ENCODE results near the gene FRYL.
A peak's percentile ranks its signal among the peaks of the same experiment; 100 is the strongest.

Gene FRYL

DNA sequence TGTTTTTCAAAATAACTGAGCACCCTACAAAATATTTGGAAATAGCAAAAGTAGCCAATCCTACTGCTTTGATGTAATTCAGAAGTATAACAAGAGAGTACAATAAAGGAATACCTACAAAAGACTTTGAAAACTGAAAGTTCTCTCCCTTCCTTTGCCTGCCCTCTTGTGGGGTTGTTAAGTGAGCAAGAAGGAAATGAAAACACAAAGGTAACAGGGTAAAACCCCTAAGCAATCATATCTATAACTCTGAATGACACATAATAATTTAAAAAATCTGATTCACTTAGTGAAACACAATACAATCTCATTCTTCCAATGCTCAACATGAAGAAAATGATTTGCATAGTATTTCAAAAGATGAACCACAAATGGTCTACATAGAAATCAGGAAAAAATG is 98.2 kb downstream of the FRYL start:
- no peak overlapping the region for H3K4me3 ChIP-seq (ENCODE audit: low read length)
- DNase-seq (ENCODE audit: low read depth): no peak
- TF ChIP-seq, protein P1, sequence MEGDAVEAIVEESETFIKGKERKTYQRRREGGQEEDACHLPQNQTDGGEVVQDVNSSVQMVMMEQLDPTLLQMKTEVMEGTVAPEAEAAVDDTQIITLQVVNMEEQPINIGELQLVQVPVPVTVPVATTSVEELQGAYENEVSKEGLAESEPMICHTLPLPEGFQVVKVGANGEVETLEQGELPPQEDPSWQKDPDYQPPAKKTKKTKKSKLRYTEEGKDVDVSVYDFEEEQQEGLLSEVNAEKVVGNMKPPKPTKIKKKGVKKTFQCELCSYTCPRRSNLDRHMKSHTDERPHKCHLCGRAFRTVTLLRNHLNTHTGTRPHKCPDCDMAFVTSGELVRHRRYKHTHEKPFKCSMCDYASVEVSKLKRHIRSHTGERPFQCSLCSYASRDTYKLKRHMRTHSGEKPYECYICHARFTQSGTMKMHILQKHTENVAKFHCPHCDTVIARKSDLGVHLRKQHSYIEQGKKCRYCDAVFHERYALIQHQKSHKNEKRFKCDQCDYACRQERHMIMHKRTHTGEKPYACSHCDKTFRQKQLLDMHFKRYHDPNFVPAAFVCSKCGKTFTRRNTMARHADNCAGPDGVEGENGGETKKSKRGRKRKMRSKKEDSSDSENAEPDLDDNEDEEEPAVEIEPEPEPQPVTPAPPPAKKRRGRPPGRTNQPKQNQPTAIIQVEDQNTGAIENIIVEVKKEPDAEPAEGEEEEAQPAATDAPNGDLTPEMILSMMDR (conservative IDR thresholded peaks at IDR 0.05; ENCODE audit: low read depth, low read length): peak; percentile 54

DNA sequence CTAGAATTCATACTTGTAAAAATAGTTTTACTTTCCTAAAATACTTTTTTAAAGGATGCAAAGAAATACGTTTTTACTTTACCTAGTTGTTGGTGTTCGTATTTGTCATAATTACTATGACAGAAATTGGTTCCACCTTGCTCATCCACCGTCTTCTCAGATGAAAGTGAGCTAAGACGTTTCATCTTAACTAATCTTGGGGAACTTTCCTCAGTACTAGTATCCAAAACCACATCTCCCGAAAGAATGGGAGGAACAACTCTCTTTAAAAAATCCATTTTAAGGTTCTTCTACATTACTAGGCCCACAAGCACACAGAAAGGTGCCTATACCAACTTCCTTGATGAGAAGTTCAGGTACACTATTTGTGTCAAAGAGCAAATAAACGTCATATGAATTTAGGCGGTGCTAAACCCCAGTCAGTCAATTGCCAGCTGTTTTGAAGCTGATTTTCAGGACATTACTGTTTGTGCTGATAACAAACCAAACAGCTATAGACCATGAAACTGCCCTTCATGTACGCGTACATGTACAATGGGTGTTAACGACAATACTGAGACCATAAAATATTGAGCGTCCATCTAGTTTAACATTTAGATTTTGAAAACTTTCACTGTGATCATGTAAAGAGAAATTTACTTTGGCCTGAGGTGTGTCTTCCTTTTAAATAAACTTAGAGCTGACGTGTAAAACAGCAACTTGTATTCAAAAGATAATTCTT is 99.1 kb downstream of the FRYL start:
- TF ChIP-seq, protein P1 (conservative IDR thresholded peaks at IDR 0.05; ENCODE audit: low read depth, low read length): no peak
- no peak for DNase-seq (ENCODE audit: low read depth)
- no peak overlapping the region for H3K4me3 ChIP-seq (ENCODE audit: low read length)

DNA sequence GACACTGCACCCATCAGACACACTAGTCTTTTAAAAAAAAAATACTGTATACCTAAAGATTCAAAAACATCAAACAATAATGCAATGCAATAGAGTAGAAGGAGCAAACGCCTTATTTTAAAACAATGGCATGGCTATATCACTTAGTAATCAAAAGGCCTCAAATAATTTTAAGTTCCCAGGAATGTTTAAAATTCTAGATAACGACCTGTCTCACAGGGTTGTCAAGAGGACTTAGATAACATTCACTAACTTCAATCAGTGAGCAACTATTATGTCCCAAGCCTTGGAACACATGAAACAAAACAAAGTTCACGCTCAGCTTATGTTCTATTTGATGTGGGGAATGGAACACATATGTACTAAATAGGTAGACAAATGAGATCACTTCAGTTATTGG is 106.5 kb downstream of the FRYL start:
- TF ChIP-seq, protein P1 (conservative IDR thresholded peaks at IDR 0.05; ENCODE audit: low read depth, low read length): no peak
- no peak overlapping the region for H3K4me3 ChIP-seq (ENCODE audit: low read length)
- no peak for DNase-seq (ENCODE audit: low read depth)

DNA sequence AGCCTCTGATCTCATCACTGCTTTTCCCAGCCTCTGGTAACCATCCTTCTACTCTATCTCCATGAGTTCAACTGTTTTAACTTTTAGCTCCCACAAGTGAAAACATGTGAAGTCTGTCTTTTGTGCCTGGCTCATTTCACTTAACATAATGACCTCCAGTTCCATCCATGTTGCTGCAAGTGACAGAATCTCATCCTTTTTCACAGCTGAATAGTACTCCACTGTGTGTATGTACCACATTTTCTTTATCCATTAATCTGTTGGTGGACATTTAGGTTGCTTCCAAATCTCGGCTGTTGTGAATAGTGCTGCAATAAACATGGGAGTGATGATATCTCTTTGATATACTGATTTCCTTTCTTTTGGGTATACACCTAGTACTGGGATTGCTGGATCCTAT is 109.5 kb downstream of the FRYL start:
- no peak for DNase-seq (ENCODE audit: low read depth)
- TF ChIP-seq, protein P1 (conservative IDR thresholded peaks at IDR 0.05; ENCODE audit: low read depth, low read length): no peak
- no peak overlapping the region for H3K4me3 ChIP-seq (ENCODE audit: low read length)

DNA sequence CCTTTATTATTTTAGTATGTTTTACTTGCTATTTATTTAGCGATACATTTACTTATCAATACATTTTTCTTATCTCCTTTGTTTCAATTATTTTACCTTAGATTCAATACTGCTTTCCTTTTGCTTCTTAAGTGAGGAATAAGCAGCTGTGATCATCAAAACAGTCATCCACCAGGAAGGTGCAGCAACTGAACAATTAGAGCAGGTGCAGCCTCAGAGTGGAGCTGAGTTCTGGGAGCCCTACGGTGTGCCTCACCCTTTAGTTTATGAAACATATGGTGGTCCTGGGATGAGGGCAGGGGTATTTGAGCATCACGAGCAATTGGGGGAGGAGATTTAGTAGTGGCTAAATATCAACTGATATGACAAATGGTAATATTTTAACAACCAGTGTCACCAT is 111.0 kb downstream of the FRYL start:
- no peak for DNase-seq (ENCODE audit: low read depth)
- TF ChIP-seq, protein P1 (conservative IDR thresholded peaks at IDR 0.05; ENCODE audit: low read depth, low read length): no peak
- no peak overlapping the region for H3K4me3 ChIP-seq (ENCODE audit: low read length)

DNA sequence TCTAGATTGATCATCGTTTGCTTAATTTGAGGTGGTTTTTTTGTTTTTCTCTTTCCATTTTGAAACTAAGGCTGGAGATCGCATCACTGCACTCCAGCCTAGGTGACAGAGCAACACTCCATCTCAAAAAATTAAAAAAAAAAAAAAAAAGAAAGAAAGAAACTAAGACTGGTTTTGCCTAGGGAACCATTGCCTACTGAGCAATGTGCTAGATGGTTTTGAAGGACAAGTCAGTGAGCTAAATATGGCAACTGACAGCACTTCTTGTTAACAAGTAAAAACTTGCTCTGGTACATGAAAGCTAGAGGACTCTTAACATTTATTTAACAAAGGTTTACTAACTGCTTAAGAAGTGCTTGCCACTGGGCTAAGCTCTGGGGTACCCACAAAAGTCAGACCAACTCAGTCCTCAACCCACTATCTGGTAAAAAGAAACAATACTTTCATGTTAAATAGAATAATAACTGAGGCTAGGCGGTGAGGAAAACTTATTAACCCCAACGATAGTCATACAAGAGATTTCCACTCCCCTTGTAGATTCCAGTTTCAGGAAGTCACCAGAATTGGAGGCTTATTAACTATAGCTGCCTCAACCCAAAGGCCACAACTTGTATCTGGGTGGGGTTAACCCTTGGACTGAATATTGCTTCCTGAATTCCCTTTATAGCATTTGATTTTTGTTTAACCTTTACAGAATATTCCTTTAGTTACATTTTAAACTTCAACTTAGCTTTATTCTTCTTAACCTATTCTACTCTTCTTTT is 111.6 kb downstream of the FRYL start:
- TF ChIP-seq, protein P1 (conservative IDR thresholded peaks at IDR 0.05; ENCODE audit: low read depth, low read length): no peak

DNA sequence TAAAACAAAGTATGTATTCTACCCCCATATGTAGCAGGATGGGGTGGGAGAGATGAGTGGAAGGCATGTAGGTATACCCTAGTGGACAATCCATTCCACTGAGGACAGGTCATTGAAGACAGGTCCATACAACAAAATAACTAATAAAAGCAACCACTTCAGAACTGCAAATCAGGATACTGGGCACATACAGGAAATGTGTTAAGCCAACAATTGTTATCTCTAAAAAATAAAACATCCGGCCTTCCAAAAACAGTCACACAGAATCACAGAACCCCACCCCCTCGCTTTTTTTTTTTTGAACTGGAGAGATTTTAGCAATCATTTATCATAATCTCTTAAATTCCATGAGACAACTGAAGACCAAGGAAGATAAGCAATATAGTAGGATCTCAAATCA is 112.9 kb downstream of the FRYL start:
- no peak for DNase-seq (ENCODE audit: low read depth)
- TF ChIP-seq, protein P1 (conservative IDR thresholded peaks at IDR 0.05; ENCODE audit: low read depth, low read length): no peak

More for the DNA sequence above, 111.6 kb downstream of the FRYL start:
- H3K4me3 ChIP-seq (ENCODE audit: low read length): no peak overlapping the region
- DNase-seq (ENCODE audit: low read depth): no peak

More for the DNA sequence above, 112.9 kb downstream of the FRYL start:
- no peak overlapping the region for H3K4me3 ChIP-seq (ENCODE audit: low read length)

Measured in retinal pigment epithelial cell (primary cell).